B cell (primary cell): ENCODE results near the gene MAML2.

Experiments
- EZH2 ChIP-seq: IDR thresholded peaks from 2 replicates; pipeline ENCODE4 v1.6.1; 2012; ENCODE audit warnings: borderline replicate concordance, low read depth, mild to moderate bottlenecking, moderate library complexity, low read length; ENCODE audit not compliant: insufficient read depth, poor library complexity, severe bottlenecking
- TF ChIP-seq, protein P1 (sequence below): fragments of 200-600 bp; IDR thresholded peaks from one replicate; pipeline ENCODE4 v1.8.0; 2022; ENCODE audit warnings: antibody characterized with exemption, mild to moderate bottlenecking

DNA sequence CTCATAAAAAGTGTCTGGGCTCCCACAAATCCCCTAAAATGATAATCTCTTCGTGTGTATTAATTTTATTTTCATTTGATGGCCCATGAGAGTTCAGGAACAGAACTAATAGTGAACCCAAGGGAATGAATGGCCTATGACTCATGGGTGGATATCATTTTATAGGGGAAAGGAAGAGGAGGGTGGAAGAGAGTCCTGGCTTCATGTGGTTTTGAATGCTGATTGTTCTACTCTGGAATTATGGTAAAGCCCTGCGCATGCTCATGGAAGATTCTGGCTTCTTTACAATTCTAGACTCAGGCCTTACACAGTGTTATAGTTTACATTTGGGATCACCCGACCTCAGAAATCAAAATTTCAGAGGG, 35.2 kb downstream of the MAML2 start:
- TF ChIP-seq, protein P1, sequence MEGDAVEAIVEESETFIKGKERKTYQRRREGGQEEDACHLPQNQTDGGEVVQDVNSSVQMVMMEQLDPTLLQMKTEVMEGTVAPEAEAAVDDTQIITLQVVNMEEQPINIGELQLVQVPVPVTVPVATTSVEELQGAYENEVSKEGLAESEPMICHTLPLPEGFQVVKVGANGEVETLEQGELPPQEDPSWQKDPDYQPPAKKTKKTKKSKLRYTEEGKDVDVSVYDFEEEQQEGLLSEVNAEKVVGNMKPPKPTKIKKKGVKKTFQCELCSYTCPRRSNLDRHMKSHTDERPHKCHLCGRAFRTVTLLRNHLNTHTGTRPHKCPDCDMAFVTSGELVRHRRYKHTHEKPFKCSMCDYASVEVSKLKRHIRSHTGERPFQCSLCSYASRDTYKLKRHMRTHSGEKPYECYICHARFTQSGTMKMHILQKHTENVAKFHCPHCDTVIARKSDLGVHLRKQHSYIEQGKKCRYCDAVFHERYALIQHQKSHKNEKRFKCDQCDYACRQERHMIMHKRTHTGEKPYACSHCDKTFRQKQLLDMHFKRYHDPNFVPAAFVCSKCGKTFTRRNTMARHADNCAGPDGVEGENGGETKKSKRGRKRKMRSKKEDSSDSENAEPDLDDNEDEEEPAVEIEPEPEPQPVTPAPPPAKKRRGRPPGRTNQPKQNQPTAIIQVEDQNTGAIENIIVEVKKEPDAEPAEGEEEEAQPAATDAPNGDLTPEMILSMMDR = no peak
- TF ChIP-seq EZH2 = no peak
